Urothelium cell line (cell line): ENCODE data around the gene SUSD5.
"Not testable (repeated sequence)": the region's sequence is repeated elsewhere in the genome, so short reads cannot be mapped to it uniquely, and the experiment has no call there.

Experiments
- DNase-seq: peaks from one replicate; pipeline ENCODE4 v3.0.0; 2011; ENCODE audit warnings: low spot score, mixed read lengths
- FAIRE-seq: peaks from 2 replicates; lab custom pipeline; 2011; peaks lifted over from hg19 to GRCh38; lab: Jason Lieb, UNC

The SUSD5 gene

GRCh38 chr3:33196538-33196937 lies 22.1 kb downstream of the SUSD5 start:
- no peak for FAIRE-seq
- no peak for DNase-seq

GRCh38 chr3:33194303-33194702 lies 24.3 kb downstream of the SUSD5 start:
- DNase-seq (no peak), FAIRE-seq (no peak)

- DNase-seq (no peak), FAIRE-seq (no peak)
Observed at GRCh38 chr3:33187368-33187634, 31.3 kb downstream of the SUSD5 start.

- FAIRE-seq = no peak
- DNase-seq = peak; percentile 26
Observed at GRCh38 chr3:33186524-33187367, 31.9 kb downstream of the SUSD5 start.

GRCh38 chr3:33184863-33185262 lies 33.7 kb downstream of the SUSD5 start:
- FAIRE-seq = no peak
- no peak for DNase-seq

GRCh38 chr3:33181641-33182040 lies 37.0 kb downstream of the SUSD5 start:
- FAIRE-seq, DNase-seq: not testable (repeated sequence)

- FAIRE-seq (no peak), DNase-seq (no peak)
Observed at GRCh38 chr3:33181229-33181628, 37.4 kb downstream of the SUSD5 start.

- DNase-seq (no peak), FAIRE-seq (no peak)
Observed at GRCh38 chr3:33179132-33179531, 39.5 kb downstream of the SUSD5 start.

- FAIRE-seq (no peak), DNase-seq (no peak)
Observed at GRCh38 chr3:33174711-33175414, 43.7 kb downstream of the SUSD5 start.

- no peak for DNase-seq
- FAIRE-seq = no peak
Observed at GRCh38 chr3:33174095-33174494, 44.5 kb downstream of the SUSD5 start.

- FAIRE-seq (no peak), DNase-seq (no peak)
Observed at GRCh38 chr3:33173672-33174071, 44.9 kb downstream of the SUSD5 start.

GRCh38 chr3:33173103-33173502 lies 45.5 kb downstream of the SUSD5 start:
- DNase-seq = no peak
- no peak for FAIRE-seq

- no peak for FAIRE-seq
Observed at GRCh38 chr3:33171580-33171979, 47.0 kb downstream of the SUSD5 start.

GRCh38 chr3:33170531-33170930 lies 48.1 kb downstream of the SUSD5 start:
- DNase-seq (no peak), FAIRE-seq (no peak)

More at GRCh38 chr3:33171580-33171979, 47.0 kb downstream of the SUSD5 start:
- no peak for DNase-seq

- no peak for DNase-seq
- no peak for FAIRE-seq
Observed at GRCh38 chr3:33167716-33168336, 50.8 kb downstream of the SUSD5 start.

GRCh38 chr3:33167284-33167683 lies 51.3 kb downstream of the SUSD5 start:
- FAIRE-seq = no peak
- DNase-seq = no peak

GRCh38 chr3:33166095-33166494 lies 52.5 kb downstream of the SUSD5 start:
- DNase-seq (no peak), FAIRE-seq (no peak)

- FAIRE-seq (no peak), DNase-seq (no peak)
Observed at GRCh38 chr3:33165372-33165771, 53.2 kb downstream of the SUSD5 start.

GRCh38 chr3:33162621-33163020 lies 56.0 kb downstream of the SUSD5 start:
- DNase-seq, FAIRE-seq: not testable (repeated sequence)

- FAIRE-seq = no peak
- no peak for DNase-seq
Observed at GRCh38 chr3:33159981-33160380, 58.6 kb downstream of the SUSD5 start.

- FAIRE-seq (no peak), DNase-seq (no peak)
Observed at GRCh38 chr3:33159234-33159633, 59.4 kb downstream of the SUSD5 start.

GRCh38 chr3:33155301-33155700 lies 63.3 kb downstream of the SUSD5 start:
- DNase-seq (no peak), FAIRE-seq (no peak)
